IMR-90 (cell line): ENCODE data around the gene LTBP1. TPM values are rescaled to one million over a fixed set of nuclear protein-coding genes. Genes with fewer than 3 reads are reported as not detected.

Experiments used
- ATAC-seq: fragments of 200-7000 bp; cut with Tn5 transposase; 2 replicates; pipeline ENCODE4 v1.9.1; 2020; ENCODE audit warnings: low read depth, mild to moderate bottlenecking, moderate library complexity
- BruUV-seq: library from RNA; stranded (reverse); fragments of 400-500 nt; replicated peaks from 2 replicates; lab custom pipeline; 2021; lab: Mats Ljungman, UMichigan
- CTCF ChIA-PET: fragments of 300-600 bp; formaldehyde crosslinking; extraction: SDS; loops from one replicate; lab custom pipeline; 2021; ENCODE audit warnings: antibody characterized with exemption; lab: Yijun Ruan, JAX
- POLR2A ChIA-PET: fragments of 300-600 bp; sonication (Branson Sonifier 250); formaldehyde crosslinking; loops from one replicate; lab custom pipeline; 2022; ENCODE audit warnings: antibody characterized with exemption; ENCODE audit not compliant: unreplicated experiment; lab: Charles Lee
- DNase-seq: peaks from one replicate; pipeline ENCODE4 v3.0.0; 2013
- H2AFZ ChIP-seq: replicated peaks from 2 replicates; pipeline ENCODE3; 2013; ENCODE audit warnings: low read length, mild to moderate bottlenecking; ENCODE audit not compliant: poor library complexity
- H2AK5ac ChIP-seq: 2 replicates; pipeline ENCODE4 v1.6.1; 2013; ENCODE audit warnings: low read depth, low read length, inconsistent platforms
- H2AK9ac ChIP-seq: replicated peaks from 2 replicates; pipeline ENCODE3; 2013; ENCODE audit warnings: mild to moderate bottlenecking, low read depth, low read length, moderate library complexity; ENCODE audit not compliant: poor library complexity
- H2BK120ac ChIP-seq: 2 replicates; pipeline ENCODE4 v1.6.1; 2013; ENCODE audit warnings: low read depth, low read length, inconsistent platforms
- H2BK15ac ChIP-seq: 3 replicates; pipeline ENCODE4 v1.6.1; 2013; ENCODE audit warnings: low read depth, low read length, inconsistent platforms
- H2BK20ac ChIP-seq: 2 replicates; pipeline ENCODE4 v1.6.1; 2013; ENCODE audit warnings: low read depth, mild to moderate bottlenecking, inconsistent platforms, low read length, moderate library complexity
- H2BK5ac ChIP-seq: 2 replicates; pipeline ENCODE4 v1.6.1; 2013; ENCODE audit warnings: mild to moderate bottlenecking, low read depth, low read length, inconsistent platforms; ENCODE audit not compliant: poor library complexity, severe bottlenecking
- H3K14ac ChIP-seq: replicated peaks from 2 replicates; pipeline ENCODE4 v1.6.1; 2013; ENCODE audit warnings: low read depth, low read length, inconsistent platforms
- H3K18ac ChIP-seq: 2 replicates; pipeline ENCODE4 v1.6.1; 2013; ENCODE audit warnings: low read depth, low read length, control low read depth
- H3K23ac ChIP-seq: 2 replicates; pipeline ENCODE4 v1.6.1; 2013; ENCODE audit warnings: low read depth, low read length, inconsistent platforms
- H3K27ac ChIP-seq: 2 replicates; pipeline ENCODE4 v1.5.1; 2013; ENCODE audit warnings: mild to moderate bottlenecking, control low read depth, low read length; ENCODE audit not compliant: insufficient read depth
- H3K27me3 ChIP-seq: 2 replicates; pipeline ENCODE4 v1.6.1; 2013; ENCODE audit warnings: low read length; ENCODE audit not compliant: control insufficient read depth, insufficient read depth
- H3K36me3 ChIP-seq: 2 replicates; pipeline ENCODE4 v1.6.1; 2013; ENCODE audit warnings: low read length, mixed read lengths; ENCODE audit not compliant: control insufficient read depth, insufficient read depth
- H3K4ac ChIP-seq: 2 replicates; pipeline ENCODE4 v1.6.1; 2013; ENCODE audit warnings: low read depth, low read length, inconsistent platforms
- H3K4me1 ChIP-seq: 2 replicates; pipeline ENCODE4 v1.6.1; 2013; ENCODE audit warnings: low read length, mixed read lengths; ENCODE audit not compliant: control insufficient read depth, insufficient read depth
- H3K4me2 ChIP-seq: 2 replicates; pipeline ENCODE4 v1.6.1; 2013; ENCODE audit warnings: low read depth, mild to moderate bottlenecking, control low read depth, low read length, moderate library complexity
- H3K4me3 ChIP-seq: 2 replicates; pipeline ENCODE4 v1.5.1; 2013; ENCODE audit warnings: low read depth, mild to moderate bottlenecking, control low read depth, low read length, moderate library complexity; ENCODE audit not compliant: insufficient read depth
- H3K56ac ChIP-seq: 2 replicates; pipeline ENCODE4 v1.6.1; 2013; ENCODE audit warnings: low read length, inconsistent platforms; ENCODE audit not compliant: insufficient read depth; ENCODE audit errors: extremely low read depth
- H3K79me1 ChIP-seq, 2 experiments: 2 replicates each; pipeline ENCODE4 v1.6.1; 2013; ENCODE audit warnings: low read length in 2 of 2, inconsistent platforms in 1 of 2, low read depth in 1 of 2
- H3K9ac ChIP-seq: 2 replicates; pipeline ENCODE4 v1.6.1; 2013; ENCODE audit warnings: low read depth, low read length, control low read depth
- H3K9me1 ChIP-seq: 2 replicates; pipeline ENCODE4 v1.6.1; 2013; ENCODE audit warnings: low read length, inconsistent platforms; ENCODE audit not compliant: insufficient read depth
- H3K9me3 ChIP-seq: 2 replicates; pipeline ENCODE4 v1.6.1; 2013; ENCODE audit warnings: low read length; ENCODE audit not compliant: control insufficient read depth, insufficient read depth
- H4K20me1 ChIP-seq: 2 replicates; pipeline ENCODE4 v1.6.1; 2013; ENCODE audit warnings: low read length, inconsistent platforms; ENCODE audit not compliant: insufficient read depth
- H4K5ac ChIP-seq: 2 replicates; pipeline ENCODE4 v1.6.1; 2013; ENCODE audit warnings: mild to moderate bottlenecking, low read depth, low read length, control low read depth
- H4K8ac ChIP-seq, 2 experiments: 2 replicates each; pipeline ENCODE4 v1.6.1; 2013; ENCODE audit warnings: low read depth in 2 of 2, low read length in 2 of 2, control low read depth in 1 of 2, inconsistent platforms in 1 of 2
- H4K91ac ChIP-seq: 2 replicates; pipeline ENCODE4 v1.6.1; 2013; ENCODE audit warnings: low read depth, low read length, inconsistent platforms; ENCODE audit not compliant: insufficient read depth
- BHLHE40 ChIP-seq: fragments of 150-350 bp; IDR thresholded peaks from 2 replicates; pipeline ENCODE4 v1.6.1; 2016; ENCODE audit warnings: mild to moderate bottlenecking, low read depth, low read length
- CHD1 ChIP-seq: IDR thresholded peaks from 2 replicates; pipeline ENCODE4 v1.6.1; 2012; ENCODE audit warnings: low read depth, low read length, improper control_type of control experiment
- FOS ChIP-seq: fragments of 150-350 bp; IDR thresholded peaks from 2 replicates; pipeline ENCODE4 v1.6.1; 2016; ENCODE audit warnings: low read depth, low read length
- MAFK ChIP-seq: IDR thresholded peaks from 2 replicates; pipeline ENCODE4 v1.6.1; 2012; ENCODE audit warnings: low read depth, low read length, improper control_type of control experiment
- MAZ ChIP-seq: IDR thresholded peaks from 2 replicates; pipeline ENCODE4 v1.6.1; 2012; ENCODE audit warnings: low read depth, mild to moderate bottlenecking, low read length, improper control_type of control experiment, moderate library complexity, borderline replicate concordance
- MXI1 ChIP-seq: IDR thresholded peaks from 2 replicates; pipeline ENCODE4 v1.6.1; 2012; ENCODE audit warnings: low read depth, mild to moderate bottlenecking, low read length, moderate library complexity, borderline replicate concordance
- NFE2L2 ChIP-seq: fragments of 150-350 bp; IDR thresholded peaks from 2 replicates; pipeline ENCODE4 v1.6.1; 2016; ENCODE audit warnings: low read depth, mild to moderate bottlenecking, low read length
- POLR2A ChIP-seq: IDR thresholded peaks from 2 replicates; pipeline ENCODE4 v1.6.1; 2012; ENCODE audit warnings: mild to moderate bottlenecking, low read depth, low read length
- RAD21 ChIP-seq: IDR thresholded peaks from 2 replicates; pipeline ENCODE4 v1.6.1; 2012; ENCODE audit warnings: low read length, improper control_type of control experiment
- RCOR1 ChIP-seq: IDR thresholded peaks from 2 replicates; pipeline ENCODE4 v1.6.1; 2012; ENCODE audit warnings: mild to moderate bottlenecking, low read length, improper control_type of control experiment; ENCODE audit not compliant: insufficient replicate concordance
- RFX5 ChIP-seq: IDR thresholded peaks from 2 replicates; pipeline ENCODE4 v1.8.0; 2012; ENCODE audit warnings: low read depth, mild to moderate bottlenecking, low read length, moderate library complexity
- SMC3 ChIP-seq: fragments of 150-350 bp; IDR thresholded peaks from 2 replicates; pipeline ENCODE4 v1.6.1; 2016; ENCODE audit warnings: low read depth, mild to moderate bottlenecking, antibody characterized with exemption, low read length, moderate library complexity
- WGBS, 2 experiments: methylation state at CpG; one replicate each; pipeline versions ENCODE4 v1.1.5 to v1.1.7; 2013; ENCODE audit warnings: missing lambda C conversion rate in 2 of 2; ENCODE audit not compliant: insufficient read length in 1 of 2; ENCODE audit errors: extremely low coverage in 2 of 2; 5-methylcytosine and 5-hydroxymethylcytosine counted together
- dilution Hi-C: fragments of 300-500 bp; cut with HindIII; formaldehyde crosslinking; loops from one replicate; pipeline ENCODE4 v1.14.3; 2018; ENCODE audit warnings: low sequenced_read_pairs; ENCODE audit not compliant: unreplicated experiment
- in situ Hi-C: fragments of 300-500 bp; cut with MboI; formaldehyde crosslinking; loops from 3 replicates; pipeline ENCODE4 v1.14.3; 2019; ENCODE audit warnings: low sequenced_read_pairs, inconsistent platforms, mixed read lengths
- intact Hi-C: fragments of 100-400 bp; cut with micrococcal nuclease; formaldehyde crosslinking; loops from 2 replicates; pipeline ENCODE4 v1.10.0; 2022
- polyA plus RNA-seq, 3 experiments: library from polyadenylated mRNA; depleted of rRNA; stranded (reverse); fragments of >200 nt; gene quantifications; 2 replicates each; pipeline ENCODE4 v1.2.3, GENCODE V29; 2012; ENCODE audit warnings: low replicate concordance in 1 of 3
- total RNA-seq: library from RNA; depleted of rRNA; stranded (reverse); fragments of >200 nt; gene quantifications from 2 replicates; pipeline ENCODE4 v1.2.3, GENCODE V29; 2012
- TF ChIP-seq, protein P1 (sequence below): fragments of 150-350 bp; IDR thresholded peaks from 2 replicates; pipeline ENCODE4 v1.6.1; 2017; ENCODE audit warnings: mild to moderate bottlenecking, antibody characterized with exemption, low read length, low read depth
- TF ChIP-seq, protein P2 (sequence below): conservative IDR thresholded peaks from 2 replicates; pipeline ENCODE4 v1.5.1; 2012; ENCODE audit warnings: mild to moderate bottlenecking, low read depth, low read length, improper control_type of control experiment
- TF ChIP-seq, protein P3 (sequence below): fragments of 150-350 bp; IDR thresholded peaks from 2 replicates; pipeline ENCODE4 v1.6.1; 2016; ENCODE audit warnings: low read depth, mild to moderate bottlenecking, low read length, moderate library complexity, borderline replicate concordance

The LTBP1 gene
- total and polyA plus RNA-seq, 2 of the 4 experiments (the other 2 are of a cell fraction), result 235 to 326 TPM

DNA sequence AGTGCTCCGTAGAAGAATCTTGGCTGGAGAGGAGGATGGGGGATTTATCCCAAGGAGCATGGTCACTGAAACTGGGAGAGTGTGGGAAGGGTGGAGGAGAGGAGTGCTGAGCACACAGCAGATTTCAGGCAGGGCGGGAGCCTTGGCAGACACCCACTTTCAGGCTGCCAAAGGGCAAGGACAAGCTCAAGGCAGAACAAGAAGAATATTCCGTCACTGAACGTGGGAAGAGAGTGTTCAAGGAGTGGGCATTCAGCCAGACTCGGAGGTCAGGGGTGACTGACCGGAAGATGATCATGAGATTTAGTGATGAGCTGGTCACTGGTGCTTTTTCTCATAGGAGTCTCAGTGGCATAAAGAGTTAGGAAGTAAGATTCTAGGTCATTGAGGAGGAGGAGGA lies 393.5 kb downstream of the LTBP1 start:
- 88% methylated on average over 5 of the region's 6 CpGs; no CpG with 5 or more reads in 1 of the 2 experiments for WGBS, 2 experiments
- Histone ChIP-seq H4K5ac (no peak overlapping the region), H3K9ac (no peak overlapping the region), H4K20me1 (no peaks in the 10 kb centered on the region), H2AK5ac (no peak overlapping the region), H3K27me3 (no peaks in the 10 kb centered on the region), H3K27ac (no peak overlapping the region), H3K79me1 (peaks cover 9 to 42% of the 10 kb centered on the region in 2 experiments; a peak in 2 of 4 replicates), H3K4me1 (no peaks in the 10 kb centered on the region), H2AFZ (no peak overlapping the region), H3K9me3 (no peaks in the 10 kb centered on the region), H4K8ac (no peak overlapping the region), H3K23ac (no peak overlapping the region), H2AK9ac (no peak overlapping the region), H3K36me3 (peaks cover 36% of the 10 kb centered on the region), H3K4me2 (no peak overlapping the region), H3K56ac (no peak overlapping the region), H3K4me3 (no peak overlapping the region), H3K18ac (no peak overlapping the region), H3K9me1 (peaks cover 20% of the 10 kb centered on the region), H4K91ac (no peak overlapping the region), H2BK15ac (no peak overlapping the region), H2BK5ac (no peak overlapping the region), H2BK20ac (no peak overlapping the region), H2BK120ac (no peak overlapping the region), H3K4ac (no peak overlapping the region), H3K14ac (no peak overlapping the region)
- dilution Hi-C loops (no loop called here), intact Hi-C loops (no loop called here), in situ Hi-C loops (no loop called here)
- no TSS peak for BruUV-seq
- ChIA-PET POLR2A (no interaction called here), CTCF (no interaction called here)
- DNase-seq (no peak), ATAC-seq (no peak)
- TF ChIP-seq MXI1, result no peak
- no peak for TF ChIP-seq SMC3
- TF ChIP-seq BHLHE40, result no peak
- TF ChIP-seq, protein P1, sequence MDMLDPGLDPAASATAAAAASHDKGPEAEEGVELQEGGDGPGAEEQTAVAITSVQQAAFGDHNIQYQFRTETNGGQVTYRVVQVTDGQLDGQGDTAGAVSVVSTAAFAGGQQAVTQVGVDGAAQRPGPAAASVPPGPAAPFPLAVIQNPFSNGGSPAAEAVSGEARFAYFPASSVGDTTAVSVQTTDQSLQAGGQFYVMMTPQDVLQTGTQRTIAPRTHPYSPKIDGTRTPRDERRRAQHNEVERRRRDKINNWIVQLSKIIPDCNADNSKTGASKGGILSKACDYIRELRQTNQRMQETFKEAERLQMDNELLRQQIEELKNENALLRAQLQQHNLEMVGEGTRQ, result no peak
- no peak for TF ChIP-seq RAD21
- TF ChIP-seq, protein P2, sequence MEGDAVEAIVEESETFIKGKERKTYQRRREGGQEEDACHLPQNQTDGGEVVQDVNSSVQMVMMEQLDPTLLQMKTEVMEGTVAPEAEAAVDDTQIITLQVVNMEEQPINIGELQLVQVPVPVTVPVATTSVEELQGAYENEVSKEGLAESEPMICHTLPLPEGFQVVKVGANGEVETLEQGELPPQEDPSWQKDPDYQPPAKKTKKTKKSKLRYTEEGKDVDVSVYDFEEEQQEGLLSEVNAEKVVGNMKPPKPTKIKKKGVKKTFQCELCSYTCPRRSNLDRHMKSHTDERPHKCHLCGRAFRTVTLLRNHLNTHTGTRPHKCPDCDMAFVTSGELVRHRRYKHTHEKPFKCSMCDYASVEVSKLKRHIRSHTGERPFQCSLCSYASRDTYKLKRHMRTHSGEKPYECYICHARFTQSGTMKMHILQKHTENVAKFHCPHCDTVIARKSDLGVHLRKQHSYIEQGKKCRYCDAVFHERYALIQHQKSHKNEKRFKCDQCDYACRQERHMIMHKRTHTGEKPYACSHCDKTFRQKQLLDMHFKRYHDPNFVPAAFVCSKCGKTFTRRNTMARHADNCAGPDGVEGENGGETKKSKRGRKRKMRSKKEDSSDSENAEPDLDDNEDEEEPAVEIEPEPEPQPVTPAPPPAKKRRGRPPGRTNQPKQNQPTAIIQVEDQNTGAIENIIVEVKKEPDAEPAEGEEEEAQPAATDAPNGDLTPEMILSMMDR, result no peak
- TF ChIP-seq MAZ, result no peak
- TF ChIP-seq, protein P3, sequence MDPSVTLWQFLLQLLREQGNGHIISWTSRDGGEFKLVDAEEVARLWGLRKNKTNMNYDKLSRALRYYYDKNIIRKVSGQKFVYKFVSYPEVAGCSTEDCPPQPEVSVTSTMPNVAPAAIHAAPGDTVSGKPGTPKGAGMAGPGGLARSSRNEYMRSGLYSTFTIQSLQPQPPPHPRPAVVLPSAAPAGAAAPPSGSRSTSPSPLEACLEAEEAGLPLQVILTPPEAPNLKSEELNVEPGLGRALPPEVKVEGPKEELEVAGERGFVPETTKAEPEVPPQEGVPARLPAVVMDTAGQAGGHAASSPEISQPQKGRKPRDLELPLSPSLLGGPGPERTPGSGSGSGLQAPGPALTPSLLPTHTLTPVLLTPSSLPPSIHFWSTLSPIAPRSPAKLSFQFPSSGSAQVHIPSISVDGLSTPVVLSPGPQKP, result no peak
- TF ChIP-seq RFX5, result no peak
- TF ChIP-seq CHD1, result no peak
- TF ChIP-seq FOS, result no peak
- TF ChIP-seq MAFK, result no peak
- TF ChIP-seq RCOR1, result no peak
- no peak for TF ChIP-seq POLR2A
- TF ChIP-seq NFE2L2, result no peak
